LNCAP (cell line): ENCODE data around the gene B3GAT3.

ENCODE experiments used
- TF ChIP-seq, protein P1 (sequence below): fragments of 450-650 bp; IDR thresholded peaks from 2 replicates; pipeline ENCODE4 v1.5.1; 2017; ENCODE audit warnings: mild to moderate bottlenecking

The B3GAT3 gene

DNA sequence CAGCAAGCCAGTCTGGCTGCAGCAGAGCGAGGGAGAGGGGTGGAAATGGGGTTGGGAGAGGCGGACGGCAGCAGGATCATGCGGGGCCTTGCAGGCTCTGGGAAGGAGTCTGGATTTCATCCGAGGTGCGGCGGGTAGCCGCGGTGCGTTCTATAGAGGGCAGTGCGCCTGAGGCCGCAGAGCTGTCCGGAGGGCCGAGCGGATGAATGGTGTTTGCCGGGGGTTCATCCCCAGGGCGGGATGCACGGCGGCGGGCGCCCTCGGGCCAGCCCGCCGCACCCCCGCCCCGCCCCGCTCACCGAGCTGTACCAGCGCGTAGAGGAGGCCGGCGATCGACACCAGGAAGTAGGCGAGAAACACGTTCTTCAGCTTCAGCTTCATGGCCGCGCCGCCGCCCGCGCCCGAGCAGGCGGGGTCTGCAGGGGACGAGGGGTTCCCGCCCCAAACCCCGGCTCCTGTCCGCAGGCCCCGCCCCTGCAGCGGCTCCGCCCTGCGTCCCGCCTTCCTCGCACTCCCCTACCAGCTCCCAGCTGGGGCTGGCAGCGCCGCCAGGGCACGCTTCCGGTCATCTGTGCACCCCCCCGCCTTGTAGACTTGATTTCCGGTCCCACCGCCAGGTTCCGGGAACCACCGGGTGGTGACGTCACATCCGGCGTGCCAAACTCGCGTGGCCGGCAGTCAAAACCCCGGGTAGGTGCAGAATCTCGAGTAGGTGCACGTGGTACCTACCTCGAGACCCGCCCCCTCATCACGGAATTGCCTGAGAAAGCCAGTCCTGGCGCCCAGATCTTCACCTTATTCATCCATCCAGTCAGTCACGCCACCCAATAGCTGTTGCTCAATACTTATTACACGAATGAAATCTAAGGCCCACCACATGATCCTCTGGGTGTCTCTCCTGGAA lies at the start of gene B3GAT3:
TSS of gene B3GAT3 (minus strand) at position 420 of the 904 bp plus-strand sequence. CDS start at position 381, 39 bp downstream.
- TF ChIP-seq, protein P1, sequence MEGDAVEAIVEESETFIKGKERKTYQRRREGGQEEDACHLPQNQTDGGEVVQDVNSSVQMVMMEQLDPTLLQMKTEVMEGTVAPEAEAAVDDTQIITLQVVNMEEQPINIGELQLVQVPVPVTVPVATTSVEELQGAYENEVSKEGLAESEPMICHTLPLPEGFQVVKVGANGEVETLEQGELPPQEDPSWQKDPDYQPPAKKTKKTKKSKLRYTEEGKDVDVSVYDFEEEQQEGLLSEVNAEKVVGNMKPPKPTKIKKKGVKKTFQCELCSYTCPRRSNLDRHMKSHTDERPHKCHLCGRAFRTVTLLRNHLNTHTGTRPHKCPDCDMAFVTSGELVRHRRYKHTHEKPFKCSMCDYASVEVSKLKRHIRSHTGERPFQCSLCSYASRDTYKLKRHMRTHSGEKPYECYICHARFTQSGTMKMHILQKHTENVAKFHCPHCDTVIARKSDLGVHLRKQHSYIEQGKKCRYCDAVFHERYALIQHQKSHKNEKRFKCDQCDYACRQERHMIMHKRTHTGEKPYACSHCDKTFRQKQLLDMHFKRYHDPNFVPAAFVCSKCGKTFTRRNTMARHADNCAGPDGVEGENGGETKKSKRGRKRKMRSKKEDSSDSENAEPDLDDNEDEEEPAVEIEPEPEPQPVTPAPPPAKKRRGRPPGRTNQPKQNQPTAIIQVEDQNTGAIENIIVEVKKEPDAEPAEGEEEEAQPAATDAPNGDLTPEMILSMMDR, result no peak

DNA sequence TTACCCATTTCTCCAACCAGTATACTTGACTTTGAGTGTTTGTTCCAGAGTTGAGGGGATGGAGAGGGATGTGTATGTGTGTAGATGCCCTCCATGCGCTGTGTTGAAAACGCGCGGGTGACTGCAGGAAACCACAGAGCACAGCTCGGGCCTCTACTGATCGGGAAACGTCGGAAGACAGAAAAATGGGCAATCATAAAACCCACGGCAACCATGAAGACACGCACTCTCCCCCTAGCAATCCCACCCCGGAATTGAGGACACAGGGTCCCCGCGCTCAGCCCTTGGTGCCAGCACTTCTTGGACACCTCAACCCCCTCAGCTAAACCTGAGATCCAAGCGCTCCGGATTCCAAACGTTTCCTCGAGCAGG lies 49.4 kb upstream of the B3GAT3 start:
- TF ChIP-seq, protein P1, result no peak

DNA sequence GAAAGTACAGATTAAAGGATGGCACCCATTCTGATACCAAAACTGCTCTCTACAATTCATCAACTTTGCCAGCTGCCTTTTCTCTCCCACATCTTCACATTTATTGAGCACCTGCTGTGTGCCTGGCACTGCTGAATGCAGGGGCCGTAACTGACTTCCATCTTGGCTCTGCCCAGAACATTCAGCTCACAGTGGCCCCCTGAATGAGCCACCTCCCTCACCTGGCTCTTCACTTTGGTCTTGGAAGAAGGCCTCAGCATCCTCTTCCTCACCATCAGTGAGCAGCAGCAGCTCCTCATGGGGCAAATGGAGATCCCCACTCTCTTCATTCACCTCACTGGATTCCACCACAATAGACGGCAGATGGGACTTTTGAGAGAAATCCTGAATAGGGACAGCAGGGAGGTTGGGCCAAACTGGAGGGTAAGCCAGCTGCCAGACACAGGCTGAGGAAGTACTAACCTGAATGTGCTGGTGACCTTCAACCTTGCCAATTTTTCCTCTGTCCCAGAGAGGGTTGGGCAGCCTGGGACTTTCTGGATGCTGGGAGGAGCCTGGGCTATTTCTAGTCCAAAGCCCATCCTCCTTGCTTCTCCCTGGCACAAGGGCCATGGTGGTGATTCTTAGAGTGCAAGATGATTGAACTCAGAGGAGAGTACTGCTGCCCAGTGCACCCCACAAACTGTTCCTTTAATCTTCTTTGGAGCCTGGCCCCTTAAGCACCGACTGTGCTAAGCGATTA lies 47.8 kb upstream of the B3GAT3 start:
- TF ChIP-seq, protein P1, result no peak

DNA sequence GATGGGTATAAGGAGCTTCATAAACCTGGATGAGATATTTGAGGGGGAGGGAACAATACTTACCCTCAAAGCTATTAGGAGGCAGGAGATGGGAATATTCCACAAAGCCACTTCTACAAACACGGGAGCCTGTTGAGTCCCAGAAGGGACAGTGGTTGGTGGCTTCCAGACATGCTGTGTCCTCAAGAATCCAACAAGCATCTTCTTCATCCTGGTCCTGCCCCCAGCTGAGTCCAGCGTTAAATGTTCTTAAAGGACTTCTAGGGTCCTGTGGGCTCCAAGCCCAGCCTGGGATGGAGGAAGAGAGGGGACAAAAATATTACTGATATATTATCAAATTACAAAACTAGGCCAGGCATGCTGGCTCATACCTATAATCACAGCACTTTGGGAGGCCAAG lies 45.7 kb upstream of the B3GAT3 start:
- TF ChIP-seq, protein P1, result no peak

DNA sequence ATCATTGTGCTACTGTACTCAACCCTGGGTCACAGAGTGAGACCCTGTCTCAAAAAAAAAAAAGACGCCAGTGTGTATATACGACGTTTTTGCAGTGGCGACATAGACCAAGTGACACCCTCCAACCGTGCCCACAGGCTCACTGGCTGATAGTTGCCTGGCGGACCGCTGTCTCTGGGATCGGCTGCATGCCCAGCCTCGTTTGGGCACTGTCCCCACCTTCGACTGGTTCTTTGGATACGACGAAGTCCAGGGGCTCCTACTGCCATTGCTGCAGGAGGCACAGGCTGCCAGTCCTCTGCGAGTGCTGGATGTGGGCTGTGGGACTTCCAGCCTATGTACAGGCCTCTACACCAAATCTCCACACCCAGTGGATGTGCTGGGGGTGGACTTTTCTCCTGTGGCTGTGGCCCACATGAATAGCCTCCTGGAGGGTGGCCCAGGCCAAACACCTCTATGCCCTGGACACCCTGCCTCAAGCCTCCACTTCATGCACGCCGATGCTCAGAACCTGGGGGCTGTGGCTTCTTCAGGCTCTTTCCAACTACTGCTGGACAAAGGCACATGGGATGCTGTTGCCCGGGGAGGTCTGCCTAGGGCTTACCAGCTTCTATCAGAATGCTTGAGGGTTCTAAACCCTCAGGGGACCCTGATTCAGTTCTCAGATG lies 44.6 kb upstream of the B3GAT3 start:
- TF ChIP-seq, protein P1, result no peak

DNA sequence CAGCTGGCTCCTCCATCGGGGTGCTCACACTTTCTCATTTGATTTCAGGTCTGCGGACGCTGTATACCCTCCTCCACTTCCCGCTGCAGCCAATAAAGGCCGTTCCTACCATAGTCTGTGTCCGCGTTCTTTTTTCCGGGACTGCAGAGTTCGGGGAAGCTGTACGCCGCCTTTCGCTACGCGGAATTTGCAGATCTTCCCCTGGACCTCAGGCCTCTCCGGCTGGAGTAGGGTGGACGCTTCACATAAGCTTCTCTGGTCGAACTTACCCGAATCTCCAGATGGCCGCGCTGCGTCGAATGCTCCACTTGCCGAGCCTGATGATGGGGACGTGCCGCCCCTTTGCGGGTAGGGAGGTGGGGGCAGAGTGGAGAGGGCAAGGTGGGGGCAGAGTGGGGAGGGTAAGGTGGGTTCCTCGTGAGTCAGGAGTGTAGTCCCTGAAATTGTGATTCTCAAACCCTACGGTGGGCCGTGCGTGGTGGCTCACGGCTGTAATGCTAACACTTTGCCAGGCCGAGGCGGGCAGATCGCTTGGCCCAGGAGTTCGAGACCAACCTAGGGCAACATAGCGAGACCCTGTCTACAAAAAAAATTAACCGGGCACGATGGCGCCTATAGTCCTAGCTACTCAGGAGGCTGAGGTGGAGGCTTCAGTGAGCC lies 43.9 kb upstream of the B3GAT3 start:
- TF ChIP-seq, protein P1, result no peak

DNA sequence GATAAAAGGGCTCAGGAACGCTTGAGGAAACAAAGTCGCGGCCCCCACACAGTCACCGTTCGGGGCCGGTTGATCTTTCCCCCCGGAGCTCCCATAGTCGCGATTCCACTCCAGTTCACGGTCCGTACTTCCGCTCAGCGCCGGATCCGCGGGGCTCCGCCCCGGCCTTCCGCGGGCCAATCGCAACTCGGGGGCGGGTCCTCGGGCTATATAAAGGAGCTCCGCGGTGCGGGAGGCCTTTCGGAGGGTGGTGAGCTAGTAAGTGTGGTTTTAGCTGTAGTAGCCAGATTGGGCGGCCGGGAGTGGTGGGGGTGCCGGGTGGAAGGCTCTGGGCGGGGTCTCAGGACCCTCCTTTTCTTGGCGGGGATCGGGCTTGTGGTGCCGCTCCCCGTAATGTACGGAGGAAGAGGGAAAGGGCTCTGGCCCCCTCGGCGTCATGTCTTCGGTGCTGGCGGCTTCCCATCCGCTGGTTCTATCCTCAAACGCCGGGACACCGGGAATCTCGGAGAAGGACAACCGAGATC lies 43.4 kb upstream of the B3GAT3 start, which contains the start of the genes C11orf98 and CSKMT:
TSS of gene C11orf98 (minus strand) at position 136 of the 524 bp plus-strand sequence. CDS start at position 95, 41 bp downstream.
TSS of gene CSKMT (plus strand) at position 238 of the 524 bp plus-strand sequence. CDS start 568 bp downstream, outside the sequence.
- TF ChIP-seq, protein P1, result no peak
